H9 (cell line): ENCODE measurements around the gene TENM4. TPM values are rescaled to one million over a fixed set of nuclear protein-coding genes. Genes with fewer than 3 reads are reported as not detected.

Source experiments
- DNase-seq: peaks from one replicate; pipeline ENCODE4 v3.0.0-alpha.2; 2017
- H2AFZ ChIP-seq: one replicate; pipeline ENCODE4 v1.6.1; 2013; ENCODE audit warnings: mild to moderate bottlenecking, low read length, control low read depth, moderate library complexity
- H2AK5ac ChIP-seq: 2 replicates; pipeline ENCODE4 v1.6.1; 2013; ENCODE audit warnings: low read length, control low read depth, mixed read lengths; ENCODE audit not compliant: insufficient read length
- H2BK120ac ChIP-seq: one replicate; pipeline ENCODE4 v1.6.1; 2013; ENCODE audit warnings: low read depth, mild to moderate bottlenecking, low read length, control low read depth, inconsistent platforms; ENCODE audit not compliant: poor library complexity, severe bottlenecking
- H2BK12ac ChIP-seq: 2 replicates; pipeline ENCODE4 v1.6.1; 2013; ENCODE audit warnings: low read length, control low read depth, mixed read lengths, low read depth; ENCODE audit not compliant: insufficient read length
- H2BK15ac ChIP-seq: 2 replicates; pipeline ENCODE4 v1.6.1; 2013; ENCODE audit warnings: low read depth, low read length, control low read depth
- H2BK20ac ChIP-seq: one replicate; pipeline ENCODE4 v1.6.1; 2013; ENCODE audit warnings: low read depth, mild to moderate bottlenecking, low read length, control low read depth, inconsistent platforms; ENCODE audit not compliant: poor library complexity, severe bottlenecking
- H2BK5ac ChIP-seq: 2 replicates; pipeline ENCODE4 v1.6.1; 2013; ENCODE audit warnings: low read length, control low read depth, mixed read lengths; ENCODE audit not compliant: insufficient read length
- H3K14ac ChIP-seq: 2 replicates; pipeline ENCODE4 v1.6.1; 2013; ENCODE audit warnings: low read length, control low read depth; ENCODE audit not compliant: insufficient read depth
- H3K18ac ChIP-seq: 2 replicates; pipeline ENCODE4 v1.6.1; 2013; ENCODE audit warnings: low read depth, mild to moderate bottlenecking, mixed read lengths, low read length, control low read depth; ENCODE audit not compliant: insufficient read length
- H3K23ac ChIP-seq: 2 replicates; pipeline ENCODE4 v1.6.1; 2013; ENCODE audit warnings: low read length, control low read depth, mixed read lengths, low read depth; ENCODE audit not compliant: insufficient read length
- H3K23me2 ChIP-seq: 2 replicates; pipeline ENCODE4 v1.6.1; 2013; ENCODE audit warnings: low read depth, mild to moderate bottlenecking, mixed read lengths, low read length, control low read depth; ENCODE audit not compliant: insufficient read length, poor library complexity, severe bottlenecking
- H3K27ac ChIP-seq: 2 replicates; pipeline ENCODE4 v1.5.1; 2013; ENCODE audit warnings: low read length, control low read depth, mixed read lengths, low read depth; ENCODE audit not compliant: insufficient read length
- H3K27me3 ChIP-seq: 2 replicates; pipeline ENCODE4 v1.6.1; 2013; ENCODE audit warnings: low read length, control low read depth, inconsistent platforms; ENCODE audit not compliant: insufficient read depth
- H3K4ac ChIP-seq: 2 replicates; pipeline ENCODE4 v1.6.1; 2013; ENCODE audit warnings: low read depth, mild to moderate bottlenecking, control low read depth, inconsistent platforms, low read length, moderate library complexity
- H3K4me1 ChIP-seq: 2 replicates; pipeline ENCODE4 v1.6.1; 2013; ENCODE audit warnings: low read length, control low read depth, inconsistent platforms; ENCODE audit not compliant: insufficient read depth
- H3K4me2 ChIP-seq: 2 replicates; pipeline ENCODE4 v1.6.1; 2013; ENCODE audit warnings: low read length, control low read depth, mixed read lengths; ENCODE audit not compliant: insufficient read length, insufficient read depth
- H3K56ac ChIP-seq: 2 replicates; pipeline ENCODE4 v1.6.1; 2013; ENCODE audit warnings: low read depth, mild to moderate bottlenecking, mixed read lengths, low read length, control low read depth; ENCODE audit not compliant: insufficient read length
- H3K79me1 ChIP-seq: 2 replicates; pipeline ENCODE4 v1.6.1; 2013; ENCODE audit warnings: low read depth, mild to moderate bottlenecking, moderate library complexity, low read length, control low read depth, inconsistent platforms; ENCODE audit not compliant: insufficient read depth, poor library complexity, severe bottlenecking
- H3K79me2 ChIP-seq: 2 replicates; pipeline ENCODE4 v1.6.1; 2013; ENCODE audit warnings: low read length, control low read depth, inconsistent platforms; ENCODE audit not compliant: insufficient read depth
- H3K9ac ChIP-seq: 2 replicates; pipeline ENCODE4 v1.6.1; 2013; ENCODE audit warnings: low read length, control low read depth, mixed read lengths; ENCODE audit not compliant: insufficient read length; ENCODE audit errors: extremely low read depth
- H3K9me3 ChIP-seq: one replicate; pipeline ENCODE4 v1.6.1; 2013; ENCODE audit warnings: low read depth, low read length, inconsistent platforms; ENCODE audit not compliant: control insufficient read depth
- H3T11ph ChIP-seq: one replicate; pipeline ENCODE4 v1.6.1; 2013; ENCODE audit warnings: mild to moderate bottlenecking, low read length, control low read depth, inconsistent platforms
- H4K20me1 ChIP-seq: one replicate; pipeline ENCODE4 v1.6.1; 2013; ENCODE audit not compliant: control insufficient read depth, insufficient read length, insufficient read depth
- H4K5ac ChIP-seq: 2 replicates; pipeline ENCODE4 v1.6.1; 2013; ENCODE audit warnings: low read depth, mild to moderate bottlenecking, mixed read lengths, low read length, control low read depth; ENCODE audit not compliant: insufficient read length
- H4K8ac ChIP-seq: replicated peaks from 2 replicates; pipeline ENCODE4 v1.6.1; 2013; ENCODE audit warnings: low read length, control low read depth, mixed read lengths, low read depth; ENCODE audit not compliant: insufficient read length
- H4K91ac ChIP-seq: 2 replicates; pipeline ENCODE4 v1.6.1; 2013; ENCODE audit warnings: low read depth, mild to moderate bottlenecking, moderate library complexity, mixed read lengths, low read length, control low read depth; ENCODE audit not compliant: insufficient read length
- H3K27ac Mint-ChIP-seq, 3 experiments: 2 replicates in 2 of 3; 3 replicates in 1 of 3; pipeline ENCODE4 v1.8.0; 2020 to 2021; ENCODE audit warnings: mixed read lengths in 3 of 3, mild to moderate bottlenecking in 1 of 3, moderate library complexity in 1 of 3
- H3K27me3 Mint-ChIP-seq: 2 replicates; pipeline ENCODE4 v1.8.0; 2021; ENCODE audit warnings: low read depth, mild to moderate bottlenecking, moderate library complexity, mixed read lengths
- H3K36me3 Mint-ChIP-seq, 3 experiments: 2 replicates in 2 of 3; 3 replicates in 1 of 3; pipeline ENCODE4 v1.8.0; 2020 to 2021; ENCODE audit warnings: low read depth in 3 of 3, mixed read lengths in 3 of 3; ENCODE audit not compliant: insufficient read depth in 1 of 3
- H3K4me1 Mint-ChIP-seq, 2 experiments: 2 replicates each; pipeline ENCODE4 v1.8.0; 2020; ENCODE audit warnings: mixed read lengths in 2 of 2
- H3K4me3 Mint-ChIP-seq, 2 experiments: 2 replicates in 1 of 2; 3 replicates in 1 of 2; pipeline ENCODE4 v1.8.0; 2020 to 2021; ENCODE audit warnings: mild to moderate bottlenecking in 2 of 2, mixed read lengths in 2 of 2, moderate library complexity in 1 of 2
- H3K9me3 Mint-ChIP-seq, 2 experiments: 2 replicates in 1 of 2; 3 replicates in 1 of 2; pipeline ENCODE4 v1.8.0; 2020; ENCODE audit warnings: mild to moderate bottlenecking in 2 of 2, mixed read lengths in 2 of 2, moderate library complexity in 1 of 2
- WGBS: extraction: QIAGEN DNeasy Blood & Tissue Kit; methylation state at CpG from one replicate; pipeline ENCODE4 v1.1.7; 2013; ENCODE audit warnings: missing lambda C conversion rate, low lambda C conversion rate, mixed read lengths; ENCODE audit not compliant: insufficient read length; ENCODE audit errors: extremely low coverage; 5-methylcytosine and 5-hydroxymethylcytosine counted together
- total RNA-seq: library from RNA; stranded (reverse); gene quantifications from 2 replicates; pipeline ENCODE4 v1.2.1, GENCODE V29; 2021
- TF ChIP-seq, protein P1 (sequence below): fragments of 200-600 bp; sonication (generic); conservative IDR thresholded peaks from 3 replicates; pipeline ENCODE4 v1.8.0; 2021; ENCODE audit warnings: antibody characterized with exemption, mild to moderate bottlenecking

The TENM4 gene
- total RNA-seq, 1 experiment from 2014 or later = 4.6 TPM

GRCh38 chr11:79467761-79468160 is 26.9 kb upstream of the TENM4 start:
- Histone ChIP-seq H3K56ac (no peak overlapping the region), H3T11ph (no peak overlapping the region), H3K27ac (no peak overlapping the region), H3K23me2 (no peaks in the 10 kb centered on the region), H3K4me1 (peaks cover 17% of the 10 kb centered on the region), H2BK5ac (no peak overlapping the region), H4K91ac (no peak overlapping the region), H3K4ac (no peak overlapping the region), H3K18ac (no peak overlapping the region), H3K14ac (no peak overlapping the region), H3K9me3 (no peaks in the 10 kb centered on the region), H4K8ac (no peak overlapping the region), H2BK20ac (no peak overlapping the region), H2AK5ac (no peak overlapping the region), H3K79me2 (no peaks in the 10 kb centered on the region), H2BK12ac (no peak overlapping the region), H4K5ac (no peak overlapping the region), H2BK15ac (no peak overlapping the region), H3K23ac (no peak overlapping the region), H4K20me1 (no peaks in the 10 kb centered on the region), H3K9ac (no peak overlapping the region), H3K4me2 (no peak overlapping the region), H3K27me3 (no peaks in the 10 kb centered on the region), H3K79me1 (no peaks in the 10 kb centered on the region), H2AFZ (no peak overlapping the region), H2BK120ac (no peak overlapping the region)
- TF ChIP-seq, protein P1, sequence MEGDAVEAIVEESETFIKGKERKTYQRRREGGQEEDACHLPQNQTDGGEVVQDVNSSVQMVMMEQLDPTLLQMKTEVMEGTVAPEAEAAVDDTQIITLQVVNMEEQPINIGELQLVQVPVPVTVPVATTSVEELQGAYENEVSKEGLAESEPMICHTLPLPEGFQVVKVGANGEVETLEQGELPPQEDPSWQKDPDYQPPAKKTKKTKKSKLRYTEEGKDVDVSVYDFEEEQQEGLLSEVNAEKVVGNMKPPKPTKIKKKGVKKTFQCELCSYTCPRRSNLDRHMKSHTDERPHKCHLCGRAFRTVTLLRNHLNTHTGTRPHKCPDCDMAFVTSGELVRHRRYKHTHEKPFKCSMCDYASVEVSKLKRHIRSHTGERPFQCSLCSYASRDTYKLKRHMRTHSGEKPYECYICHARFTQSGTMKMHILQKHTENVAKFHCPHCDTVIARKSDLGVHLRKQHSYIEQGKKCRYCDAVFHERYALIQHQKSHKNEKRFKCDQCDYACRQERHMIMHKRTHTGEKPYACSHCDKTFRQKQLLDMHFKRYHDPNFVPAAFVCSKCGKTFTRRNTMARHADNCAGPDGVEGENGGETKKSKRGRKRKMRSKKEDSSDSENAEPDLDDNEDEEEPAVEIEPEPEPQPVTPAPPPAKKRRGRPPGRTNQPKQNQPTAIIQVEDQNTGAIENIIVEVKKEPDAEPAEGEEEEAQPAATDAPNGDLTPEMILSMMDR = no peak
- Mint-ChIP-seq H3K27me3 (peaks cover 2% of the 10 kb centered on the region), H3K36me3 (no peaks in the 10 kb centered on the region), H3K4me3 (no peak overlapping the region), H3K4me1 (peaks cover 56 to 57% of the 10 kb centered on the region in 2 experiments), H3K27ac (no peak overlapping the region), H3K9me3 (no peaks in the 10 kb centered on the region)
- DNase-seq = no peak
- no CpG with 5 or more reads among the region's 2 CpGs for WGBS
